GM12878 (cell line): Measurements from ENCODE around the gene YBX1. TPM values are rescaled to one million over a fixed set of nuclear protein-coding genes. Genes with fewer than 3 reads are reported as not detected.
"Not testable (repeated sequence)": the region's sequence is repeated elsewhere in the genome, so short reads cannot be mapped to it uniquely, and the experiment has no call there.

Source experiments
- ATAC-seq: fragments of 200-7000 bp; cut with Tn5 transposase; 3 replicates; pipeline ENCODE4 v1.9.1; 2020; ENCODE audit warnings: mild to moderate bottlenecking, moderate library complexity
- BruUV-seq: library from RNA; stranded (reverse); fragments of 400-500 nt; replicated peaks from 2 replicates; lab custom pipeline; 2021; lab: Mats Ljungman, UMichigan
- CTCF ChIA-PET: fragments of 300-600 bp; sonication (Branson Sonifier 250); formaldehyde crosslinking; extraction: SDS; loops from one replicate; lab custom pipeline; 2021; ENCODE audit warnings: inconsistent platforms; lab: Yijun Ruan, JAX
- POLR2A ChIA-PET: fragments of 350-600 bp; formaldehyde crosslinking; extraction: SDS; loops from one replicate; lab custom pipeline; 2021; ENCODE audit warnings: inconsistent platforms; lab: Charles Lee
- RAD21 ChIA-PET: fragments of 300-600 bp; sonication (Branson Sonifier 250); formaldehyde crosslinking; loops from one replicate; lab custom pipeline; 2023; ENCODE audit warnings: antibody characterized with exemption; ENCODE audit not compliant: unreplicated experiment; lab: Charles Lee
- SMC1A ChIA-PET: fragments of 300-600 bp; sonication (Branson Sonifier 250); formaldehyde crosslinking; loops from one replicate; lab custom pipeline; 2023; ENCODE audit not compliant: unreplicated experiment, uncharacterized antibody; lab: Charles Lee
- DNase-seq: peaks from one replicate; pipeline ENCODE4 v3.0.0-alpha.2; 2011; ENCODE audit warnings: low read depth, low spot score
- FAIRE-seq: peaks from 3 replicates; lab custom pipeline; 2011; peaks lifted over from hg19 to GRCh38; lab: Jason Lieb, UNC
- H2AFZ ChIP-seq: 2 replicates; pipeline ENCODE4 v1.6.0; 2011; ENCODE audit warnings: low read depth, low read length, control low read depth; ENCODE audit not compliant: control insufficient read depth
- H3K27ac ChIP-seq: 2 replicates; pipeline ENCODE4 v1.5.1; 2011; ENCODE audit warnings: control low read depth; ENCODE audit not compliant: control insufficient read depth, insufficient read depth
- H3K27me3 ChIP-seq, 2 experiments: replicated peaks in 1 of 2; 2 replicates each; pipeline versions ENCODE4 v1.6.0 to v1.6.1; 2011; ENCODE audit warnings: low read length in 1 of 2; ENCODE audit not compliant: control insufficient read depth in 2 of 2, insufficient read depth in 2 of 2
- H3K36me3 ChIP-seq, 2 experiments: 2 replicates each; pipeline ENCODE4 v1.5.1; 2011; ENCODE audit warnings: low read length in 1 of 2; ENCODE audit not compliant: control insufficient read depth in 2 of 2, insufficient read depth in 2 of 2
- H3K4me1 ChIP-seq: 2 replicates; pipeline ENCODE4 v1.6.1; 2011; ENCODE audit warnings: mild to moderate bottlenecking, low read length, moderate library complexity, mixed read lengths; ENCODE audit not compliant: control insufficient read depth, insufficient read depth
- H3K4me2 ChIP-seq: 2 replicates; pipeline ENCODE4 v1.6.0; 2011; ENCODE audit warnings: control low read depth; ENCODE audit not compliant: control insufficient read depth, insufficient read depth
- H3K4me3 ChIP-seq: fragments of 200-600 bp; sonication (generic); 2 replicates; pipeline ENCODE4 v1.5.1; 2016
- H3K79me2 ChIP-seq: 2 replicates; pipeline ENCODE4 v1.6.0; 2011; ENCODE audit warnings: low read length; ENCODE audit not compliant: control insufficient read depth, insufficient read depth
- H3K9ac ChIP-seq: 2 replicates; pipeline ENCODE4 v1.8.0; 2011; ENCODE audit warnings: low read length, control low read depth, mixed read lengths; ENCODE audit not compliant: control insufficient read depth, insufficient read depth
- H3K9me3 ChIP-seq: replicated peaks from 3 replicates; pipeline ENCODE4 v1.5.1; 2011; ENCODE audit warnings: mild to moderate bottlenecking, low read length; ENCODE audit not compliant: control insufficient read depth, insufficient read depth
- H4K20me1 ChIP-seq: 2 replicates; pipeline ENCODE4 v1.6.0; 2011; ENCODE audit not compliant: control insufficient read depth, insufficient read depth
- EGR1 ChIP-seq, 2 experiments: IDR thresholded peaks; 1 replicate in 1 of 2; 2 replicates in 1 of 2; pipeline ENCODE4 v1.6.1; 2011 to 2012; ENCODE audit warnings: low read depth in 2 of 2, low read length in 2 of 2, borderline replicate concordance in 1 of 2, mild to moderate bottlenecking in 1 of 2, moderate library complexity in 1 of 2
- WGBS: methylation state at CpG from one replicate; pipeline ENCODE4 v1.1.6; 2016; ENCODE audit warnings: low lambda C conversion rate; ENCODE audit not compliant: insufficient replicate concordance, insufficient coverage; ENCODE audit errors: missing lambda C conversion rate; 5-methylcytosine and 5-hydroxymethylcytosine counted together
- in situ Hi-C: fragments of 300-500 bp; cut with MboI; formaldehyde crosslinking; loops from 9 replicates; pipeline ENCODE4 v1.14.3; 2018; ENCODE audit warnings: mixed read lengths
- intact Hi-C: fragments of 100-400 bp; cut with micrococcal nuclease; formaldehyde crosslinking; loops from one replicate; pipeline ENCODE4 v1.14.2; 2022; ENCODE audit not compliant: unreplicated experiment
- polyA plus RNA-seq, 11 experiments: library from polyadenylated mRNA; depleted of rRNA in 4 of 11; unstranded in 6 of 11; stranded (reverse) in 5 of 11; fragments of >200 nt; fragmentation: Nextera tagmentation in 4 of 11; fragmentation: Illumina TruSeq in 1 of 11; extraction: Ambion mirVana in 4 of 11; extraction: Trizol in 1 of 11; gene quantifications; 1 replicate in 1 of 11; 2 replicates in 10 of 11; pipeline versions ENCODE4 v1.2.1 to v1.2.3, GENCODE V29; 2011 to 2016; ENCODE audit warnings: inconsistent platforms in 2 of 11, missing spikeins in 2 of 11, low read depth in 1 of 11
- total RNA-seq, 4 experiments: library from RNA; depleted of rRNA in 3 of 4; stranded (reverse); fragments of >200 nt in 3 of 4; fragmentation: Illumina TruSeq in 1 of 4; extraction: Trizol in 1 of 4; gene quantifications; 2 replicates each; pipeline versions ENCODE4 v1.2.1 to v1.2.3, GENCODE V29; 2013 to 2021
- TF ChIP-seq, protein P1 (sequence below): fragments of 450-650 bp; IDR thresholded peaks from 2 replicates; pipeline ENCODE4 v1.6.1; 2017; ENCODE audit warnings: borderline replicate concordance

Gene YBX1
- total and polyA plus RNA-seq, 10 of the 15 experiments (the other 5 are each of a cell fraction or from before 2014, with no cell fraction given), result 355 to 1,353 (median 858) TPM

DNA sequence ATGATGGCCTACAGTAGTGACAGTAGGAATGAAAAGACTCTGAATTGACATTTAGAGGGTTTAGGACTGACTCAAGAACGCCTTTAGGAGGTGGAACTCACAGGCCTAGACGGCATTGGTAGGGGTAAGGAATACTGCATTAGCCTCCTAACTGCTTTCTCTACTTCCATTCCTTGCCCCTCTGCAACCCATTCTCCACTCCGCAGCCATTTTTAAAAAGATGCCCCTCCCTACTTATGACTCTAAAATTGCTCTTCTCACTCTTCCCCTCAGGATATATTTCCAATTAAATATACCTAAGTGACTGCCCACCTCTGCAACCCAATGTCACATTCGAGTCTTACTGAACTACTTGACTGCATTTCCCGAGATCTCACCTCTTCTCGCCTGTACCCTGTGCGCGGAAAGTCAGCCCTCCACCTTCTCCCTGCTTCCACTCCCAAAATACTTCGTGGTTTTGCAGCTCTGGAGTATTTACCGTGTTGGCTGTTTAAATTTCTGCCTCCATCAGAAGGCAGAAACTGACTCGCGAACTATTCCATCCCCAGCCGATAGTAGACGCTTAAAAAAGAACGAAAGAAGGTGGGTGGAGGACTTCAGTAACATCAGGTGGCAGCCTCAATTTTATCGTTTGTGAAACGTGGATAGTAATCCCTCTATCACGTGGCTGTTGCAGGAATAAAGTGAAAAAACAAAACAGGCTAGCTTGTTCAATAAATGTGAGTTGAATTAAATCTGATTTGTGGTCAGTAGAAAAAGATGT lies 1.1 kb upstream of the YBX1 start (continued):
- TF ChIP-seq, protein P1, sequence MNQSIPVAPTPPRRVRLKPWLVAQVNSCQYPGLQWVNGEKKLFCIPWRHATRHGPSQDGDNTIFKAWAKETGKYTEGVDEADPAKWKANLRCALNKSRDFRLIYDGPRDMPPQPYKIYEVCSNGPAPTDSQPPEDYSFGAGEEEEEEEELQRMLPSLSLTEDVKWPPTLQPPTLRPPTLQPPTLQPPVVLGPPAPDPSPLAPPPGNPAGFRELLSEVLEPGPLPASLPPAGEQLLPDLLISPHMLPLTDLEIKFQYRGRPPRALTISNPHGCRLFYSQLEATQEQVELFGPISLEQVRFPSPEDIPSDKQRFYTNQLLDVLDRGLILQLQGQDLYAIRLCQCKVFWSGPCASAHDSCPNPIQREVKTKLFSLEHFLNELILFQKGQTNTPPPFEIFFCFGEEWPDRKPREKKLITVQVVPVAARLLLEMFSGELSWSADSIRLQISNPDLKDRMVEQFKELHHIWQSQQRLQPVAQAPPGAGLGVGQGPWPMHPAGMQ, result no peak

DNA sequence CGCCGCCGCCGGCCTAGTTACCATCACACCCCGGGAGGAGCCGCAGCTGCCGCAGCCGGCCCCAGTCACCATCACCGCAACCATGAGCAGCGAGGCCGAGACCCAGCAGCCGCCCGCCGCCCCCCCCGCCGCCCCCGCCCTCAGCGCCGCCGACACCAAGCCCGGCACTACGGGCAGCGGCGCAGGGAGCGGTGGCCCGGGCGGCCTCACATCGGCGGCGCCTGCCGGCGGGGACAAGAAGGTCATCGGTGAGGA lies 193 bp downstream of the YBX1 start:
- ChIA-PET SMC1A (interaction anchor here (1.0 to 2.8 kb wide), 5 partner anchors 8 to 135 kb away, joined by 3 to 12 read pairs (median 6); partner anchors contain the start of genes C1orf50, P3H1 and PPIH), RAD21 (interaction anchor here (1.5 to 4.3 kb wide), 4 partner anchors 9 to 84 kb away, joined by 3 to 24 read pairs (median 10); partner anchors contain the start of genes C1orf50 and P3H1), POLR2A (interaction anchor here (0.6 to 5.1 kb wide), 9 partner anchors 8 to 349 kb away, joined by 3 to 24 read pairs (median 5); partner anchors contain the start of genes C1orf50, P3H1 and PPIH), CTCF (interaction anchor here (1.0 to 1.3 kb wide), 2 partner anchors 16 to 22 kb away, joined by 3 read pairs; no protein-coding TSS in a partner anchor)
- H3K4me2 ChIP-seq, DNase-seq, H3K4me3 ChIP-seq, H4K20me1 ChIP-seq, H2AFZ ChIP-seq, FAIRE-seq, H3K9me3 ChIP-seq, in situ Hi-C loops, BruUV-seq, H3K27me3 ChIP-seq, H3K4me1 ChIP-seq: not testable (repeated sequence)
- 2% methylated on average over 10 of the region's 33 CpGs for WGBS
- peak overlapping the region; percentile 88 for H3K27ac ChIP-seq
- intact Hi-C loops, result loop anchor here (1.0 to 5.0 kb wide), 5 partner anchors 24 to 275 kb away; partner anchors contain the start of genes C1orf50, CCDC30, P3H1 and PPIH
- peak; percentile 16 for ATAC-seq
- peaks cover 0 to 13% of the 10 kb centered on the region in 2 experiments; a peak in 2 of 4 replicates for H3K36me3 ChIP-seq
- peak overlapping the region; percentile 80; the same call in 1 of the 2 replicates for H3K9ac ChIP-seq
- TF ChIP-seq EGR1 (IDR thresholded peaks at IDR 0.05; ENCODE audit: borderline replicate concordance in 1 of 2, low read depth in 2 of 2, low read length in 2 of 2), result 0 out of 3 replicates have a peak, but pooled peaks of 1 of the 2 experiments have one; percentile 11
- H3K79me2 ChIP-seq, result peaks cover 68% of the 10 kb centered on the region
